T-cell (primary cell): ENCODE results near the gene NRL. TPM values are rescaled to one million over a fixed set of nuclear protein-coding genes. Genes with fewer than 3 reads are reported as not detected.

Source experiments
- ATAC-seq, 4 experiments: fragments of 200-7000 bp in 3 of 4; fragments of 150-1000 bp in 1 of 4; cut with Tn5 transposase; replicated peaks in 1 of 4; 1 replicate in 3 of 4; 2 replicates in 1 of 4; pipeline ENCODE4 v1.10.0; 2021; ENCODE audit warnings: moderate library complexity in 3 of 4, mild to moderate bottlenecking in 2 of 4, moderate number of reproducible peaks in 1 of 4
- CTCF ChIA-PET, 2 donors: fragments of 300-600 bp; sonication (Branson Sonifier 250); formaldehyde crosslinking; loops; one replicate each; lab custom pipeline; 2022; ENCODE audit warnings: antibody characterized with exemption in 2 of 2; lab: Charles Lee
- POLR2A ChIA-PET, 2 donors: fragments of 300-600 bp; sonication (Branson Sonifier 250); formaldehyde crosslinking; loops; one replicate each; lab custom pipeline; 2022; ENCODE audit warnings: antibody characterized with exemption in 2 of 2; lab: Charles Lee
- DNase-seq, 35 experiments: peaks; one replicate each; pipeline versions ENCODE4 v3.0.0 to v3.0.0-alpha.2; 2013 to 2023
- H3K27ac ChIP-seq: one replicate; pipeline ENCODE4 v1.5.1; 2013; ENCODE audit warnings: low read length
- H3K27me3 ChIP-seq, 2 experiments: replicated peaks in 1 of 2; 1 replicate in 1 of 2; 2 replicates in 1 of 2; pipeline versions ENCODE4 v1.6.1 to v1.7.0; 2013; ENCODE audit warnings: low read length in 1 of 2, mixed read lengths in 1 of 2; ENCODE audit not compliant: control insufficient read depth in 2 of 2, insufficient read depth in 2 of 2; ENCODE audit errors: extremely low read depth in 1 of 2
- H3K36me3 ChIP-seq, 2 donors: 1 replicate in 1 of 2; 2 replicates in 1 of 2; pipeline versions ENCODE4 v1.6.1 to v1.7.0; 2013; ENCODE audit warnings: low read length in 1 of 2; ENCODE audit not compliant: control insufficient read depth in 2 of 2, insufficient read depth in 1 of 2; ENCODE audit errors: extremely low read depth in 1 of 2
- H3K4me1 ChIP-seq, 2 experiments: 1 replicate in 1 of 2; 2 replicates in 1 of 2; pipeline versions ENCODE4 v1.6.1 to v1.7.0; 2013; ENCODE audit warnings: low read length in 2 of 2, mixed read lengths in 1 of 2; ENCODE audit not compliant: insufficient read depth in 2 of 2, control insufficient read depth in 1 of 2; ENCODE audit errors: extremely low read depth in 1 of 2
- H3K4me3 ChIP-seq, 2 donors: 1 replicate in 1 of 2; 2 replicates in 1 of 2; pipeline versions ENCODE4 v1.5.1 to v1.7.0; 2013; ENCODE audit warnings: mild to moderate bottlenecking in 2 of 2, low read length in 1 of 2, moderate library complexity in 1 of 2; ENCODE audit not compliant: control insufficient read depth in 1 of 2; ENCODE audit errors: extremely low read depth in 1 of 2
- H3K9me3 ChIP-seq: 2 replicates; pipeline ENCODE4 v1.7.0; 2013
- H3K27ac Mint-ChIP-seq, 2 donors: one replicate each; pipeline ENCODE4 v1.8.0; 2020 to 2021; ENCODE audit warnings: mild to moderate bottlenecking in 2 of 2, mixed read lengths in 2 of 2
- H3K27me3 Mint-ChIP-seq, 2 donors: one replicate each; pipeline ENCODE4 v1.8.0; 2021 to 2022; ENCODE audit warnings: mixed read lengths in 2 of 2
- H3K36me3 Mint-ChIP-seq: one replicate; pipeline ENCODE4 v1.8.0; 2021; ENCODE audit warnings: mixed read lengths
- H3K4me1 Mint-ChIP-seq, 3 donors: one replicate each; pipeline ENCODE4 v1.8.0; 2020 to 2022; ENCODE audit warnings: mixed read lengths in 3 of 3, mild to moderate bottlenecking in 1 of 3
- H3K4me3 Mint-ChIP-seq, 3 donors: one replicate each; pipeline ENCODE4 v1.8.0; 2020 to 2022; ENCODE audit warnings: mild to moderate bottlenecking in 3 of 3, mixed read lengths in 3 of 3, moderate library complexity in 3 of 3
- H3K9me3 Mint-ChIP-seq, 3 donors: one replicate each; pipeline ENCODE4 v1.8.0; 2020 to 2022; ENCODE audit warnings: mixed read lengths in 3 of 3
- WGBS: methylation state at CpG from one replicate; pipeline ENCODE4 v1.1.5; 2013; ENCODE audit warnings: missing lambda C conversion rate; ENCODE audit not compliant: insufficient coverage; 5-methylcytosine and 5-hydroxymethylcytosine counted together
- total RNA-seq, 35 experiments: library from RNA in 6 of 35; stranded (reverse) in 6 of 35; fragments of 120-200 nt in 1 of 35; gene quantifications; one replicate each; pipeline versions ENCODE4 v1.2.1 to v1.2.4 and lab custom pipeline; 2013 to 2026

NRL gene
- total RNA-seq, 5 donors from 2014 or later (not counting 1 experiment from before 2014, with no cell fraction given): 1.9 to 3.7 (median 3.4) TPM

GRCh38 chr14:24069411-24069735 lies 45.4 kb downstream of the NRL start:
- H3K4me3 Mint-ChIP-seq: no peak overlapping the region
- H3K27ac ChIP-seq: no peak overlapping the region
- no peaks in the 10 kb centered on the region for H3K4me1 ChIP-seq
- H3K27me3 Mint-ChIP-seq: peaks cover 6 to 14% of the 10 kb centered on the region in 2 donors
- no peak overlapping the region for H3K4me3 ChIP-seq
- H3K9me3 ChIP-seq: no peaks in the 10 kb centered on the region
- POLR2A ChIA-PET: no interaction called here
- H3K9me3 Mint-ChIP-seq: no peaks in the 10 kb centered on the region
- no peak overlapping the region for H3K27ac Mint-ChIP-seq
- peaks cover 0 to 48% of the 10 kb centered on the region in 2 experiments for H3K27me3 ChIP-seq
- 83% methylated on average over 1 of the region's 6 CpGs for WGBS
- DNase-seq (no peak), ATAC-seq (no peak)
- CTCF ChIA-PET: interaction anchor here in 1 of 2 donors (0.7 kb wide), 1 partner anchor 27 kb away, joined by 4 read pairs; no protein-coding TSS in a partner anchor
- no peaks in the 10 kb centered on the region for H3K4me1 Mint-ChIP-seq
- H3K36me3 ChIP-seq: no peaks in the 10 kb centered on the region
- no peaks in the 10 kb centered on the region for H3K36me3 Mint-ChIP-seq

- no peaks in the 10 kb centered on the region for H3K36me3 Mint-ChIP-seq
- 87% methylated on average over 7 of the region's 10 CpGs for WGBS
- POLR2A ChIA-PET: interaction anchor here in 1 of 2 donors (0.7 kb wide), 1 partner anchor 1527 kb away, joined by 5 read pairs; no protein-coding TSS in a partner anchor
Observed at GRCh38 chr14:24068711-24069410, 45.9 kb downstream of the NRL start.

GRCh38 chr14:24067133-24068082 lies 47.3 kb downstream of the NRL start:
- no peaks in the 10 kb centered on the region for H3K4me1 ChIP-seq
- no peak for DNase-seq
- H3K36me3 ChIP-seq: no peaks in the 10 kb centered on the region
- WGBS: 90% methylated on average over 7 of the region's 12 CpGs
- no peaks in the 10 kb centered on the region for H3K4me1 Mint-ChIP-seq
- ChIA-PET CTCF (interaction anchor here in 1 of 2 donors (0.6 kb wide), 1 partner anchor 60 kb away, joined by 3 read pairs; no protein-coding TSS in a partner anchor), POLR2A (no interaction called here)
- no peaks in the 10 kb centered on the region for H3K9me3 Mint-ChIP-seq
- peaks cover 6 to 14% of the 10 kb centered on the region in 2 donors for H3K27me3 Mint-ChIP-seq
- no peak for ATAC-seq
- H3K4me3 ChIP-seq: no peak overlapping the region
- H3K27ac Mint-ChIP-seq: no peak overlapping the region
- no peaks in the 10 kb centered on the region for H3K36me3 Mint-ChIP-seq
- H3K27ac ChIP-seq: no peak overlapping the region
- H3K4me3 Mint-ChIP-seq: no peak overlapping the region
- H3K27me3 ChIP-seq: peaks cover 0 to 44% of the 10 kb centered on the region in 2 experiments
- no peaks in the 10 kb centered on the region for H3K9me3 ChIP-seq

More at GRCh38 chr14:24068711-24069410, 45.9 kb downstream of the NRL start:
- Histone ChIP-seq H3K4me3 (no peak overlapping the region), H3K4me1 (no peaks in the 10 kb centered on the region), H3K27me3 (peaks cover 0 to 48% of the 10 kb centered on the region in 2 experiments), H3K9me3 (no peaks in the 10 kb centered on the region), H3K27ac (no peak overlapping the region), H3K36me3 (no peaks in the 10 kb centered on the region)
- H3K9me3 Mint-ChIP-seq: no peaks in the 10 kb centered on the region
- DNase-seq: no peak
- H3K4me1 Mint-ChIP-seq: no peaks in the 10 kb centered on the region
- CTCF ChIA-PET: no interaction called here
- no peak overlapping the region for H3K4me3 Mint-ChIP-seq
- no peak overlapping the region for H3K27ac Mint-ChIP-seq
- ATAC-seq: no peak
- H3K27me3 Mint-ChIP-seq: peaks cover 6 to 14% of the 10 kb centered on the region in 2 donors

GRCh38 chr14:24066496-24067132 lies 48.1 kb downstream of the NRL start:
- CTCF ChIA-PET: interaction anchor here in 1 of 2 donors (0.6 kb wide), 1 partner anchor 60 kb away, joined by 3 read pairs; no protein-coding TSS in a partner anchor
- POLR2A ChIA-PET: no interaction called here
- no peaks in the 10 kb centered on the region for H3K4me1 Mint-ChIP-seq
- Histone ChIP-seq H3K4me3 (no peak overlapping the region), H3K36me3 (no peaks in the 10 kb centered on the region), H3K4me1 (no peaks in the 10 kb centered on the region), H3K9me3 (no peaks in the 10 kb centered on the region), H3K27me3 (peaks cover 0 to 38% of the 10 kb centered on the region in 2 experiments), H3K27ac (no peak overlapping the region)
- no peak overlapping the region for H3K27ac Mint-ChIP-seq
- no peaks in the 10 kb centered on the region for H3K9me3 Mint-ChIP-seq
- 87% methylated on average over 4 of the region's 8 CpGs for WGBS
- H3K4me3 Mint-ChIP-seq: no peak overlapping the region
- no peak for ATAC-seq
- DNase-seq: no peak
- no peaks in the 10 kb centered on the region for H3K36me3 Mint-ChIP-seq
- peaks cover 6 to 14% of the 10 kb centered on the region in 2 donors for H3K27me3 Mint-ChIP-seq

GRCh38 chr14:24065408-24065807 lies 49.3 kb downstream of the NRL start:
- Mint-ChIP-seq H3K4me3 (no peak overlapping the region), H3K9me3 (no peaks in the 10 kb centered on the region), H3K36me3 (no peaks in the 10 kb centered on the region), H3K27ac (no peak overlapping the region), H3K4me1 (no peaks in the 10 kb centered on the region), H3K27me3 (peaks cover 0 to 7% of the 10 kb centered on the region in 2 donors)
- ATAC-seq: no peak
- ChIA-PET POLR2A (no interaction called here), CTCF (no interaction called here)
- Histone ChIP-seq H3K9me3 (no peaks in the 10 kb centered on the region), H3K4me3 (no peak overlapping the region), H3K4me1 (no peaks in the 10 kb centered on the region), H3K36me3 (no peaks in the 10 kb centered on the region), H3K27ac (no peak overlapping the region), H3K27me3 (peaks cover 0 to 31% of the 10 kb centered on the region in 2 experiments)
- 90% methylated on average over 4 of the region's 8 CpGs for WGBS
- no peak for DNase-seq

GRCh38 chr14:24064856-24065255 lies 49.9 kb downstream of the NRL start:
- no peaks in the 10 kb centered on the region for H3K4me1 Mint-ChIP-seq
- peaks cover 0 to 28% of the 10 kb centered on the region in 2 experiments for H3K27me3 ChIP-seq
- ATAC-seq (no peak), DNase-seq (no peak)
- no peak overlapping the region for H3K27ac Mint-ChIP-seq
- no peak overlapping the region for H3K4me3 Mint-ChIP-seq
- no peak overlapping the region for H3K4me3 ChIP-seq
- no peaks in the 10 kb centered on the region for H3K36me3 ChIP-seq
- H3K9me3 Mint-ChIP-seq: no peaks in the 10 kb centered on the region
- H3K4me1 ChIP-seq: no peaks in the 10 kb centered on the region
- H3K27me3 Mint-ChIP-seq: peaks cover 0 to 4% of the 10 kb centered on the region in 2 donors
- CTCF ChIA-PET: no interaction called here
- no peaks in the 10 kb centered on the region for H3K9me3 ChIP-seq
- POLR2A ChIA-PET: no interaction called here
- H3K27ac ChIP-seq: no peak overlapping the region
- H3K36me3 Mint-ChIP-seq: no peaks in the 10 kb centered on the region
- WGBS: 95% methylated on average over 6 of the region's 15 CpGs
